HG02884 (cell line): ENCODE measurements around the gene MLLT1.

Source experiments
- ATAC-seq: cut with Tn5 transposase; IDR thresholded peaks from one replicate; pipeline ENCODE4 v1.9.1; 2021; ENCODE audit warnings: mild to moderate bottlenecking, moderate library complexity; ENCODE audit not compliant: unreplicated experiment

The MLLT1 gene

GRCh38 chr19:6172074-6172863, 107.5 kb downstream of the MLLT1 start:
- ATAC-seq: no peak

GRCh38 chr19:6167115-6167514, 112.7 kb downstream of the MLLT1 start:
- ATAC-seq: no peak

DNA sequence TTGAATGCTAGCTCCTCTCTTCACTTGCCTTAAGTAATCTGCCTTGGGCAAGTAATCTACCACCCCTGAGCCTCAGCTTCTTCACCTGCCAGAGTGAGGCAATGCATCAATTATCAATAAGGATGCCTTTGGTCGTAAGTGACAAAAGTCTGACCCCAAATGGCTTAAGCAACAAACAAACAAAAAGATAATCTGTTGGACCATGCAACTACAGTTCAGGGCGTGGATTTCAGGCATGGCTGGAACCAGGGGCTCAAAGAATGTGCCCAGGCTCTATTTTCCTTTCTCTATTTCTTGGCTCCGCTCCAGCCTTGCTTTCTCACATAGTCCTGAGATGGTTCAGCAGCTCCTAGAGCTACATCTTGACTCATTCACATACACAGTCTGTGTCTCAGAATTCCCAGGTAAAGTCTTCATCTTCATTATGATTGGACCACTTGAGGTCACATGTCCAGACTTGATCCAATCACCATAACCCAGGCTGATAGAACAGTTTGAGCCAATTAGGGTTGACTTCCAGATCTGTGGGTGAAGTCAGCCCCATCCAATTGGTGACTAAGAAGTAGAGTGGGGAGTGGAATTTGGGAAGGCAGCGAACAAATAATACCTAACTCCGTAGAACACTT, 114.8 kb downstream of the MLLT1 start:
- no peak for ATAC-seq

DNA sequence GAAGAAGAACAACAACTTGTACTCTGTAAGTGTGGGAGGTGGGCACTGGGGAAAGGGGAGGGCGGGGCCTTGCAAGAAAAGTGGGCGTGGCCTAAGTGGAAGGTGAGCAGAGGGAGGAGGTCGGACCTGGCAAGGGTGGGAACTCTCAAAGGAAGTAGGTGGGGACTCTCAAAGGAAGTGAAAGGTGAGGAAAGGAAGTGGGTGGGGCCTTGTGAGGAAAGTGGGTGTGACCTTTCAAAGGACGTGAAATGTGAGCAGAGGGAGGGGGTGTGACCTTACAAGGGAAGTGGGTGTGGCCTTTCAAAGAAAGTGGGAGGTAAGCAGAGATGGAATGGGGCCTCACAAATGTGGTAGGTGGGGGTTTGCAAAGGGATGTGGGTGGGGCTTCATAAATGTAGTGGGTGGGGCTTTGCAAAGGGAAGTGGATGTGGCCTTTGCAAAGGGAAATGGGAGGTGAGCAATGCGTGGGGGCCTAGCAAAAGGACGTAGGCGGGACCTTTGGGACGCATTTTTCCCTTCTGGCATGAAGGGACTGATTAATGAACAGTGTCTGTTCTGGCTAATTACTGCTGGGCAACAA, 118.4 kb downstream of the MLLT1 start:
- ATAC-seq: no peak
